Smooth muscle cell (in vitro differentiated cells): ENCODE results near the gene MYF6. TPM values are rescaled to one million over a fixed set of nuclear protein-coding genes. Genes with fewer than 3 reads are reported as not detected.
A peak's percentile ranks its signal among the peaks of the same experiment; 100 is the strongest.
"Not testable (repeated sequence)": the region's sequence is repeated elsewhere in the genome, so short reads cannot be mapped to it uniquely, and the experiment has no call there.

Experiments
- DNase-seq: peaks from one replicate; lab custom pipeline; 2025; ENCODE audit not compliant: unreplicated experiment; lab: John Stamatoyannopoulos, UW
- H2AFZ ChIP-seq: fragments of 200-600 bp; sonication (generic); 2 replicates; pipeline ENCODE4 v1.6.0; 2016; ENCODE audit warnings: antibody characterized with exemption, low read depth, mild to moderate bottlenecking
- H3F3A ChIP-seq: fragments of 200-600 bp; sonication (generic); 2 replicates; pipeline ENCODE4 v1.6.0; 2017; ENCODE audit warnings: antibody characterized with exemption, low read depth
- H3K27ac ChIP-seq: fragments of 200-600 bp; sonication (generic); 2 replicates; pipeline ENCODE4 v1.5.1; 2016; ENCODE audit warnings: low read depth, mild to moderate bottlenecking
- H3K27me3 ChIP-seq: fragments of 200-600 bp; sonication (generic); 2 replicates; pipeline ENCODE4 v1.6.1; 2016; ENCODE audit warnings: low read depth, mild to moderate bottlenecking
- H3K36me3 ChIP-seq: fragments of 200-600 bp; sonication (generic); 2 replicates; pipeline ENCODE4 v1.5.1; 2016; ENCODE audit warnings: low read depth
- H3K4me1 ChIP-seq: fragments of 200-600 bp; sonication (generic); 2 replicates; pipeline ENCODE4 v1.5.1; 2016; ENCODE audit warnings: low read depth
- H3K4me2 ChIP-seq: fragments of 200-600 bp; sonication (generic); 2 replicates; pipeline ENCODE4 v1.6.0; 2016; ENCODE audit warnings: mild to moderate bottlenecking
- H3K4me3 ChIP-seq: fragments of 200-600 bp; sonication (generic); 2 replicates; pipeline ENCODE4 v1.5.1; 2016; ENCODE audit warnings: mild to moderate bottlenecking
- H3K79me2 ChIP-seq: fragments of 200-600 bp; sonication (generic); 2 replicates; pipeline ENCODE4 v1.6.0; 2016; ENCODE audit warnings: low read depth, mild to moderate bottlenecking
- H3K9ac ChIP-seq: fragments of 200-600 bp; sonication (generic); 2 replicates; pipeline ENCODE4 v1.6.0; 2016; ENCODE audit warnings: low read depth
- H3K9me3 ChIP-seq: fragments of 200-600 bp; sonication (generic); replicated peaks from 2 replicates; pipeline ENCODE4 v1.5.1; 2016; ENCODE audit warnings: low read depth
- H4K20me1 ChIP-seq: fragments of 200-600 bp; sonication (generic); 2 replicates; pipeline ENCODE4 v1.6.0; 2016; ENCODE audit warnings: low read depth
- CTCF ChIP-seq: fragments of 200-600 bp; sonication (generic); IDR thresholded peaks from 2 replicates; pipeline ENCODE4 v1.5.1; 2017; ENCODE audit warnings: borderline replicate concordance, mild to moderate bottlenecking, antibody characterized with exemption; ENCODE audit not compliant: insufficient read depth, poor library complexity, severe bottlenecking
- WGBS: methylation state at CpG from one replicate; pipeline ENCODE4 v1.1.7; 2016; ENCODE audit warnings: low lambda C conversion rate; 5-methylcytosine and 5-hydroxymethylcytosine counted together
- polyA plus RNA-seq: library from polyadenylated mRNA; unstranded; fragments of >200 nt; fragmentation: Nextera tagmentation; extraction: Ambion mirVana; gene quantifications from 2 replicates; pipeline ENCODE4 v1.2.1, GENCODE V29; 2016
- total RNA-seq: library from RNA; depleted of rRNA; stranded (reverse); fragments of >200 nt; gene quantifications from 2 replicates; pipeline ENCODE4 v1.2.3, GENCODE V29; 2014

Gene MYF6
- total RNA-seq, result not detected in 2 replicates
- polyA plus RNA-seq, result not detected in 2 replicates

- Histone ChIP-seq H3K27me3 (peaks cover 59% of the 10 kb centered on the region), H3K9ac (no peak within 1 kb of the TSS)
- 78% methylated on average over 4 of the region's 4 CpGs for WGBS
Measured at GRCh38 chr12:80707126-80707829, at the start of gene MYF6. Gene MYF6 (plus strand): TSS chr12:80707634. CDS start chr12:80707720, 86 bp downstream.

DNA sequence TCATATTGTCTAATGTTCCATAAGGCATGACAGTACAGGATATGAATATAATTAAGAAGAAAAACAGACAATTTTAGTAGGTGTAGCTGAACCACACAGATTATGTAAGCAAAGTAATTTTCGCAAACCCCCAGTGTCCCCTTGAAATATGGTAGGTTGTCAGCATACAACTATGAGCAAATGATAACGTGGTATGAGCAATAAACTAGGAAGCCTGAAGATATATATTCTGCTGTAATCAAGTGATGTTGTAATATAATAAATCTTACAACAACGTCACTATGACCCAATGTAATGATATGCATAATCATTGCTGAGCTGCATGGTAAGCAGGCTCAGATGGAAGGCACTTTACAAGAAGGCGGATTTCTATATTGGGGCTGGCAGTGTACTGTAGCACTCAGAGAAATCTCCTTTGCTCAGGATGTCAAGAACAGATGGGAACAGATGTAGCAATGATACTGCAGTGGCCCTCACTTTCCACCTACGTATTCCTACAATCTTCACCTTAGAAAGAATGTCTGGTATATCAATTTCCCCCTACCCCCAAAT is 47.8 kb upstream of the MYF6 start:
- Histone ChIP-seq H3K36me3 (no peaks in the 10 kb centered on the region), H3K4me2 (no peak overlapping the region), H3K27me3 (peaks cover 3% of the 10 kb centered on the region), H3K4me3 (no peak overlapping the region), H3K9me3 (no peaks in the 10 kb centered on the region), H2AFZ (no peak overlapping the region), H3K4me1 (no peaks in the 10 kb centered on the region), H3K27ac (no peak overlapping the region), H3K79me2 (no peaks in the 10 kb centered on the region), H3K9ac (no peak overlapping the region), H3F3A (no peaks in the 10 kb centered on the region), H4K20me1 (no peaks in the 10 kb centered on the region)
- no peak for TF ChIP-seq CTCF
- no peak for DNase-seq
- WGBS, result 77% methylated on average over 5 of the region's 5 CpGs

More at GRCh38 chr12:80707126-80707829, at the start of gene MYF6:
- no peak for TF ChIP-seq CTCF
- H3K4me3 ChIP-seq, result peak within 1 kb of the TSS; percentile 36
- no peaks in the 10 kb centered on the region for H3K9me3 ChIP-seq
- H3K4me1 ChIP-seq, result peaks cover 14% of the 10 kb centered on the region
- no peaks in the 10 kb centered on the region for H3K36me3 ChIP-seq
- DNase-seq, result no peak
- peak within 1 kb of the TSS; percentile 85 for H3K4me2 ChIP-seq
- no peaks in the 10 kb centered on the region for H3F3A ChIP-seq
- no peaks in the 10 kb centered on the region for H4K20me1 ChIP-seq
- no peak within 1 kb of the TSS for H3K27ac ChIP-seq
- H3K79me2 ChIP-seq, result no peaks in the 10 kb centered on the region
- H2AFZ ChIP-seq, result peak within 1 kb of the TSS; percentile 83

DNA sequence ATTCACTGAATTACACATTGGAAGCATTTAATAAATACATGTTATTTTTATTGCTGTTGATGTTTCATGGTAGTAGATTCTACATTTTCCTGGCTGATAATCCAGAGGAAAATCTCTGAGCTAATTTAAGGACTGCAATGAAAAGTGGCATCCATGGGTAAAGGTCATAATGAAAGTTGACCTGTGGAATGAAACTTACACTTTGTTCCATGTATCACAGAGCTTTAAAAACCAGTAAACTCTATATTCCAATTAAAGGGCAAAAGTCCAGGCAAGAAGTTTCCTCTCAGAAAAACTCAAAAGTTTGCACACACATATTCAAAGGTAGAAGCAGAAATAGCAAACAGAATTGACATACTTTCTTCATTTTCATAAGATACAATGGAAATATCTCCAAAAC is 44.8 kb upstream of the MYF6 start:
- no peak overlapping the region for H2AFZ ChIP-seq
- no peaks in the 10 kb centered on the region for H3K79me2 ChIP-seq
- TF ChIP-seq CTCF, result no peak
- DNase-seq, result no peak
- no peak overlapping the region for H3K4me3 ChIP-seq
- peaks cover 3% of the 10 kb centered on the region for H3K27me3 ChIP-seq
- no peak overlapping the region for H3K9ac ChIP-seq
- H3F3A ChIP-seq, result no peaks in the 10 kb centered on the region
- no peaks in the 10 kb centered on the region for H3K9me3 ChIP-seq
- H3K36me3 ChIP-seq, result no peaks in the 10 kb centered on the region
- H4K20me1 ChIP-seq, result no peaks in the 10 kb centered on the region
- no peak overlapping the region for H3K4me2 ChIP-seq
- H3K27ac ChIP-seq, result no peak overlapping the region
- H3K4me1 ChIP-seq, result no peaks in the 10 kb centered on the region

- no peaks in the 10 kb centered on the region for H3K4me1 ChIP-seq
- H3K4me2 ChIP-seq, result no peak overlapping the region
- no peak overlapping the region for H3K9ac ChIP-seq
- no peak overlapping the region for H3K4me3 ChIP-seq
- DNase-seq, result no peak
- TF ChIP-seq CTCF, result no peak
- no peaks in the 10 kb centered on the region for H3K9me3 ChIP-seq
- no peaks in the 10 kb centered on the region for H4K20me1 ChIP-seq
- no peaks in the 10 kb centered on the region for H3K79me2 ChIP-seq
- H3F3A ChIP-seq, result no peaks in the 10 kb centered on the region
- H2AFZ ChIP-seq, result no peak overlapping the region
- no peaks in the 10 kb centered on the region for H3K27me3 ChIP-seq
- 84% methylated on average over 5 of the region's 5 CpGs for WGBS
- H3K27ac ChIP-seq, result no peak overlapping the region
- H3K36me3 ChIP-seq, result no peaks in the 10 kb centered on the region
Measured at GRCh38 chr12:80670214-80670613, 37.2 kb upstream of the MYF6 start.

DNA sequence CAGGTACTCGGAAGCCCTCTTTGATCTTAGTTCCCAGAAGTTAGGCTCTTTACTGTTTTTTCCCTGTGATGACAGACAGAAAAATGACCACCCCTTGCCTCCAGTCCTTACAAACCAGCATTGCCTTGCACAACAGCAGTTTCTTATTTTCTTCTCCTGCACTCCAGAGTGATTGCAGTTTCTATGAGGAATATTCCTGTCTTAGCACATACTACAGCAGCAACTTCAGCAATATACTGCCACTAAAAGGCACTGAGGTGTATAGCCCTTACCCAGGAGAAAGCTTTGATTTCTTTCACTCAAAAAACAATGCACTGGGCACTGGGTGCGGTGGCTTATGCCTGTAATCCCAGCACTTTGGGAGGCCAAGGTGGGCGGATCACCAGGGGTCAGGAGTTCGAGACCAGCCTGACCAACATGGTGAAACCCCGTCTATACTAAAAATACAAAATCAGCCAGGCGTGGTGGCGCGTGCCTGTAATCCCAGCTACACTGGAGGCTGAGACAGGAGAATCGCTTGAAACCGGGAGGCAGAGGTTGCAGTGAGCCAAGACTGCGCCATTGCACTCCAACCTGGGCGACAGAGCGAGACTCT is 31.3 kb upstream of the MYF6 start:
- not testable (repeated sequence) for H3K9ac ChIP-seq, H3K27me3 ChIP-seq, H2AFZ ChIP-seq, DNase-seq, H3K27ac ChIP-seq, H3K79me2 ChIP-seq, H3K9me3 ChIP-seq, H3K36me3 ChIP-seq, H3K4me3 ChIP-seq, H4K20me1 ChIP-seq, H3K4me1 ChIP-seq, H3K4me2 ChIP-seq, H3F3A ChIP-seq
- 94% methylated on average over 13 of the region's 13 CpGs for WGBS
